Peyer's patch (tissue), 4 donors: ENCODE measurements around the gene RALGPS1.

Experiments used
- CTCF ChIP-seq, 6 experiments: fragments of 450-650 bp in 4 of 6; fragments of 200-600 bp in 2 of 6; sonication (generic) in 1 of 6; IDR thresholded peaks; one replicate each; pipeline ENCODE4 v1.5.1; 2017 to 2019; ENCODE audit warnings: antibody characterized with exemption in 6 of 6, mild to moderate bottlenecking in 3 of 6, moderate library complexity in 1 of 6
- POLR2A ChIP-seq, 2 donors: fragments of 450-650 bp; IDR thresholded peaks; one replicate each; pipeline ENCODE4 v1.5.1; 2017; ENCODE audit warnings: antibody characterized with exemption in 2 of 2, mild to moderate bottlenecking in 2 of 2, moderate library complexity in 2 of 2

GRCh38 chr9:126906091-126906490 is 8.5 kb upstream of the RALGPS1 start:
- TF ChIP-seq CTCF (IDR thresholded peaks at IDR 0.05) (no peak), POLR2A (IDR thresholded peaks at IDR 0.05) (no peak)
